Lower leg skin (tissue), 3 donors: ENCODE data around the gene SSH2.

Experiments used
- CTCF ChIP-seq, 3 donors: fragments of 450-650 bp; IDR thresholded peaks; one replicate each; pipeline ENCODE4 v1.5.1; 2016; ENCODE audit warnings: antibody characterized with exemption in 3 of 3, mild to moderate bottlenecking in 3 of 3, moderate library complexity in 2 of 3
- POLR2A ChIP-seq, 2 donors: fragments of 450-650 bp; IDR thresholded peaks; one replicate each; pipeline ENCODE4 v1.6.1; 2016 to 2017; ENCODE audit warnings: antibody characterized with exemption in 2 of 2, mild to moderate bottlenecking in 1 of 2, moderate library complexity in 1 of 2

- TF ChIP-seq CTCF (IDR thresholded peaks at IDR 0.05), result no peak
- TF ChIP-seq POLR2A (IDR thresholded peaks at IDR 0.05), result no peak
Measured at GRCh38 chr17:29590411-29591145, 339.4 kb downstream of the SSH2 start.
